KMS-11 (cell line): ENCODE data around the gene TGFBI.

ENCODE experiments used
- H2AFZ ChIP-seq: fragments of 200-600 bp; sonication (generic); 2 replicates; pipeline ENCODE4 v1.6.1; 2016; ENCODE audit warnings: antibody characterized with exemption, mixed run types, low read depth
- H3K27ac ChIP-seq: fragments of 200-600 bp; sonication (generic); 2 replicates; pipeline ENCODE4 v1.6.1; 2016; ENCODE audit warnings: mild to moderate bottlenecking, mixed run types
- H3K27me3 ChIP-seq: fragments of 200-600 bp; sonication (generic); 2 replicates; pipeline ENCODE4 v1.6.1; 2017; ENCODE audit warnings: mild to moderate bottlenecking, low read depth, mixed run types, moderate library complexity; ENCODE audit not compliant: insufficient read depth
- H3K36me3 ChIP-seq: fragments of 200-600 bp; sonication (generic); 2 replicates; pipeline ENCODE4 v1.6.1; 2017; ENCODE audit warnings: mild to moderate bottlenecking, mixed run types; ENCODE audit not compliant: insufficient read depth
- H3K4me1 ChIP-seq: fragments of 200-600 bp; sonication (generic); 2 replicates; pipeline ENCODE4 v1.6.1; 2016; ENCODE audit warnings: mild to moderate bottlenecking, low read depth, mixed run types; ENCODE audit not compliant: poor library complexity, severe bottlenecking
- H3K4me2 ChIP-seq: fragments of 200-600 bp; sonication (generic); 2 replicates; pipeline ENCODE4 v1.7.0; 2016; ENCODE audit warnings: mild to moderate bottlenecking, mixed run types
- H3K4me3 ChIP-seq: fragments of 200-600 bp; sonication (generic); IDR thresholded peaks from 2 replicates; pipeline ENCODE4 v1.6.1; 2017; ENCODE audit warnings: low read depth, low read length, mixed read lengths; ENCODE audit not compliant: insufficient read depth
- H3K79me2 ChIP-seq: fragments of 200-600 bp; sonication (generic); 2 replicates; pipeline ENCODE4 v1.6.1; 2016; ENCODE audit warnings: low read depth, mixed run types; ENCODE audit not compliant: insufficient read depth
- H3K9ac ChIP-seq: fragments of 200-600 bp; sonication (generic); 2 replicates; pipeline ENCODE4 v1.6.1; 2016; ENCODE audit warnings: mild to moderate bottlenecking, mixed run types
- H4K20me1 ChIP-seq: fragments of 200-600 bp; sonication (generic); 2 replicates; pipeline ENCODE4 v1.6.1; 2016; ENCODE audit warnings: mild to moderate bottlenecking, mixed run types; ENCODE audit not compliant: insufficient read depth
- TF ChIP-seq, protein P1 (sequence below): fragments of 200-600 bp; sonication (generic); conservative IDR thresholded peaks from 2 replicates; pipeline ENCODE4 v1.6.1; 2017; ENCODE audit warnings: low read depth, mild to moderate bottlenecking, antibody characterized with exemption, low read length, moderate library complexity, mixed read lengths

TGFBI gene

DNA sequence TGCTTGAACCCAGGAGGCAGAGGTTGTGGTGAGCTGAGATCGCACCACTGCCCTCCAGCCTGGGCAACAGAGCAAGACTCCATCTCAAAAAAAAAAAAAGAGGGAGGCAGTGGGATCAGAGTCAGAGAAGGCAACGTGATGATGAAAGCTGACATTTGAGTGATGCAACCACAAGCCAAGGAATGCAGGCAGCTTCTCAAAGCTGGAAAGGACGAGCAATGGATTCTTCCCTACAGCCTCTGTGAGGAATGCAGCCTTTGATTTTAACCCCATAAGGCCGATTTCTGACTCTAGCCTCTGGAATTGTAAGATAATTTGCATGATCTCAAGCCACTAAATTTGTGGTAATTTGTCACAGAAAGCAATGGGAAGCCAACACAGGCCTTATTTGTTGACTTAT, 9.8 kb downstream of the TGFBI start:
- Histone ChIP-seq H3K4me3 (no peak overlapping the region), H3K27me3 (no peaks in the 10 kb centered on the region), H2AFZ (no peak overlapping the region), H3K79me2 (no peaks in the 10 kb centered on the region), H4K20me1 (no peaks in the 10 kb centered on the region), H3K27ac (no peak overlapping the region), H3K9ac (no peak overlapping the region), H3K4me2 (no peak overlapping the region), H3K36me3 (no peaks in the 10 kb centered on the region), H3K4me1 (no peaks in the 10 kb centered on the region)
- TF ChIP-seq, protein P1, sequence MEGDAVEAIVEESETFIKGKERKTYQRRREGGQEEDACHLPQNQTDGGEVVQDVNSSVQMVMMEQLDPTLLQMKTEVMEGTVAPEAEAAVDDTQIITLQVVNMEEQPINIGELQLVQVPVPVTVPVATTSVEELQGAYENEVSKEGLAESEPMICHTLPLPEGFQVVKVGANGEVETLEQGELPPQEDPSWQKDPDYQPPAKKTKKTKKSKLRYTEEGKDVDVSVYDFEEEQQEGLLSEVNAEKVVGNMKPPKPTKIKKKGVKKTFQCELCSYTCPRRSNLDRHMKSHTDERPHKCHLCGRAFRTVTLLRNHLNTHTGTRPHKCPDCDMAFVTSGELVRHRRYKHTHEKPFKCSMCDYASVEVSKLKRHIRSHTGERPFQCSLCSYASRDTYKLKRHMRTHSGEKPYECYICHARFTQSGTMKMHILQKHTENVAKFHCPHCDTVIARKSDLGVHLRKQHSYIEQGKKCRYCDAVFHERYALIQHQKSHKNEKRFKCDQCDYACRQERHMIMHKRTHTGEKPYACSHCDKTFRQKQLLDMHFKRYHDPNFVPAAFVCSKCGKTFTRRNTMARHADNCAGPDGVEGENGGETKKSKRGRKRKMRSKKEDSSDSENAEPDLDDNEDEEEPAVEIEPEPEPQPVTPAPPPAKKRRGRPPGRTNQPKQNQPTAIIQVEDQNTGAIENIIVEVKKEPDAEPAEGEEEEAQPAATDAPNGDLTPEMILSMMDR, result no peak

DNA sequence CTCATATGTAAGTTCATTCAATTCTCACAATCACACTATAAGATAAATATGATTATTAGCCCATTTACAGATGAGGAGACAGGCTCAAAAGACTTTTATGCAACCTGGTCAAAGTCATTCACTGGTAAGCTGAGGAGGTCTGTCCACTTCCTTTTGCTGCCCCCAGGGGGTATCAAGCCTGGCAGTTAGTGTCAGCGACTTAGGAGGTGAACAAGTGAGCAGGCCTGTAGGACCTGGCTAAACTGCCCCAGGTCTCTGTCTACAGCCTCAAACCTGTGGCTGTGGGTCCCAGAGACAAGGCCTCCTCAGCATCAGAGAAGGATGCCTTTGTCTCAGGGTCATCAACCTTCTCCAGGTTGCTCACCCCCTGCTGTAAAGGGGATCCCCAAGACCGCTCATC, 10.4 kb downstream of the TGFBI start:
- Histone ChIP-seq H3K4me3 (no peak overlapping the region), H3K9ac (no peak overlapping the region), H3K79me2 (no peaks in the 10 kb centered on the region), H3K4me2 (no peak overlapping the region), H3K36me3 (no peaks in the 10 kb centered on the region), H3K27me3 (no peaks in the 10 kb centered on the region), H3K4me1 (no peaks in the 10 kb centered on the region), H2AFZ (no peak overlapping the region), H3K27ac (no peak overlapping the region), H4K20me1 (no peaks in the 10 kb centered on the region)
- TF ChIP-seq, protein P1, result no peak

DNA sequence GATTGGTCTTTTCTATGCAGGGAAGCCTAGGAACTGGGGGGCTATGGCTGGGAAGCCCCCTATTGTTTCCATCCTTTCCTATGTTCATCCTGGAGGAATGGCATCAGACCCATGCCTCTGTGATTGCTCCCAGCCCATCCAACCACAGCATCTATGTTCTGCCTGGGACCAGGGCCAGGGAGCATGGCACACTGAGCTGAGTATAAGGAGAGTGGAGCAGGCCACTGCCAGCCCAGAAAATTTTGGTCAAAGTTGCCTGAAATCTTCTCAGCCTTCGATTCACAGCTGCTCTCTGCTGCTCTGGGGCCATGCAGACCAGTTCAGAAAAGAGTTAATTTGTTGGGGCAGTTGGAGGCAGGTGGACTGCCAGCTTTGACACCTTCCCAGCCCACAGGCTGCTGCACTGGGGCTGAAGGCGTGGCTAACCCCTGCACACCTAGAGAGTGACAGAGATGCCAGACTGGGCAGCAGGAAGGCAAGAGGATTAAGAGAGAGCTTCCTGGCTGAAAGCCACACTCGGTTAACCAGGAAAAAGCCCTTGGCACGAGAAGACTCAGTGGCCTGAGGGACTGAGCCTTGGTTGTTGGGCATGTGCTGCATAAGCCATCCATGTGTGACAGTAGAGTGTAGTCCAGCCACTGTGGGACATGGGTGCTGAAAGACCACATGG, 12.1 kb downstream of the TGFBI start:
- no peak overlapping the region for H2AFZ ChIP-seq
- TF ChIP-seq, protein P1, result no peak
- no peak overlapping the region for H3K4me2 ChIP-seq
- H4K20me1 ChIP-seq, result no peaks in the 10 kb centered on the region
- H3K4me3 ChIP-seq, result no peak overlapping the region
- no peaks in the 10 kb centered on the region for H3K79me2 ChIP-seq
- no peak overlapping the region for H3K9ac ChIP-seq
- H3K27me3 ChIP-seq, result no peaks in the 10 kb centered on the region
- no peak overlapping the region for H3K27ac ChIP-seq
- H3K4me1 ChIP-seq, result no peaks in the 10 kb centered on the region
- H3K36me3 ChIP-seq, result no peaks in the 10 kb centered on the region

DNA sequence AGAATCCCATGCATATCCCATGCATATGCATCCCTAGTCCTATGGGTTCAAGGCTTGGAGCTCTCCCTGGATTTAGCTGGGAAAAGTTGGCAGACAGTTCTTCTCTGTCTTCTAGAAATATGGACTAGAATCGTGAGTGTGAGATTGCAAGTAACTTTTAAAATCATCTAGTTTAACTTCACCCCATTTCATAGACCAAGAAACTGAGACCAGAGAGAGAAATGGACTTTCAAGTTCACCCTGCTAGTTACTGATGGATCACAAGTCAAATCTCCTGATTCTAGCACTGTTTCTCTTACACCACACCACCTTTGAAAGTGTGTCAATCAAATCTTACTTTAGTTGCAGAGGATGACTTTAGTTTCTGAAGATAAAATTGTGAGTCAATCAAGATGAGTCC, 13.4 kb downstream of the TGFBI start:
- Histone ChIP-seq H3K79me2 (no peaks in the 10 kb centered on the region), H3K4me2 (no peak overlapping the region), H3K27ac (no peak overlapping the region)

More for the DNA sequence above, 13.4 kb downstream of the TGFBI start:
- H3K27me3 ChIP-seq, result no peaks in the 10 kb centered on the region
- no peaks in the 10 kb centered on the region for H4K20me1 ChIP-seq
- H2AFZ ChIP-seq, result no peak overlapping the region
- H3K9ac ChIP-seq, result no peak overlapping the region
- no peaks in the 10 kb centered on the region for H3K36me3 ChIP-seq
- TF ChIP-seq, protein P1, result no peak
- no peaks in the 10 kb centered on the region for H3K4me1 ChIP-seq
- H3K4me3 ChIP-seq, result no peak overlapping the region
